Stimulated activated naive CD4-positive, alpha-beta T cell treated with Interleukin-2 at 50 U/mL for 16 hours (primary cell): ENCODE results near the gene IGSF8.

Experiments used
- DNase-seq: peaks from one replicate; lab custom pipeline; 2025; lab: John Stamatoyannopoulos, UW

IGSF8 gene, protein sequence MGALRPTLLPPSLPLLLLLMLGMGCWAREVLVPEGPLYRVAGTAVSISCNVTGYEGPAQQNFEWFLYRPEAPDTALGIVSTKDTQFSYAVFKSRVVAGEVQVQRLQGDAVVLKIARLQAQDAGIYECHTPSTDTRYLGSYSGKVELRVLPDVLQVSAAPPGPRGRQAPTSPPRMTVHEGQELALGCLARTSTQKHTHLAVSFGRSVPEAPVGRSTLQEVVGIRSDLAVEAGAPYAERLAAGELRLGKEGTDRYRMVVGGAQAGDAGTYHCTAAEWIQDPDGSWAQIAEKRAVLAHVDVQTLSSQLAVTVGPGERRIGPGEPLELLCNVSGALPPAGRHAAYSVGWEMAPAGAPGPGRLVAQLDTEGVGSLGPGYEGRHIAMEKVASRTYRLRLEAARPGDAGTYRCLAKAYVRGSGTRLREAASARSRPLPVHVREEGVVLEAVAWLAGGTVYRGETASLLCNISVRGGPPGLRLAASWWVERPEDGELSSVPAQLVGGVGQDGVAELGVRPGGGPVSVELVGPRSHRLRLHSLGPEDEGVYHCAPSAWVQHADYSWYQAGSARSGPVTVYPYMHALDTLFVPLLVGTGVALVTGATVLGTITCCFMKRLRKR

DNA sequence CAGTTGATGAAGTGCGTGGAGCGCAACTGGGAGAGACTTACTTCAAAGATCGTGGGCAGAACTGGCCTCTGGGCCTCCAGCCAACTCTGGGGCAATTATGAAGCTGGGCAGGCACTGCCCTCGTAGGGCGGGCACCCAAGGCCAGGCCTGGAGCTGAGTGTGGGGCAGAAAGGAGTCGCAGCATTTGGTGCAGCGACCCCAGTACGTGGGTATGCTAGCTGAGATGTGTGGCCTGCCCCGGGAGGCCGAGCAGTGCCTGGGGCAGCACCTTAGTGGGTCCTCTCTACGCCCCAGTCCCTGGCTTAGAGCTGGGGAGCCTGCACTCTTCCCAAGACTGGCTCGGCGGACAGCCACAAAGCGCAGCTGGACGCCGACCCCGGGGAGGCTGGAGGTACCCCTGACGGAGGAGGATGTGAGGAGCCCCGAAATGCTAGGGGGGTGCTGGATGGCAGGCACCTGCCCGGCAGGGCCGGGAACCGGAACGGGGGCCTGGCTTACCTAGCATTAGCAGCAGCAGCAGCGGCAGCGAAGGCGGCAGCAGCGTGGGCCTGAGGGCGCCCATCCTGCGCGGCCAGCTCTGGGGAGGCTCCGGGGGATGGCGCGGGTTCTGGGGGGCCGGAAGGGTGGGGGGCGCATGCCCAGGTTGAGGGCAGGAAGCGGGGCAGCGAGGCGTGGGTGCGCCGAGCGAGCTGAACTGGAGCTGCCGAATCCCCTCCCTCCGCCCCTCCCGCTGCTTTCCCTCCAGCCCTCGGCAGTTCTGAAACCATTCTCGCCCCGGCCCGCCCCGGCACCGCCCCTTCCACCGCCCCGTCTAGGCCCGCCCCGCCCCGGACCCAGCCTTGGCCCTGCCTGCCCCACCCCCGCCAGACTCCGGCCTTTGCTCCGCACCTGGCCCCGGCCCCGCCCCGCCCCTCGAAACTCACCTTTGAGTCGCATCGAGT, at the start of gene IGSF8:
IGSF8 (minus strand) TSS at position 709 of the 941 bp plus-strand sequence; CDS start at position 562, 147 bp downstream.
- no peak for DNase-seq

DNA sequence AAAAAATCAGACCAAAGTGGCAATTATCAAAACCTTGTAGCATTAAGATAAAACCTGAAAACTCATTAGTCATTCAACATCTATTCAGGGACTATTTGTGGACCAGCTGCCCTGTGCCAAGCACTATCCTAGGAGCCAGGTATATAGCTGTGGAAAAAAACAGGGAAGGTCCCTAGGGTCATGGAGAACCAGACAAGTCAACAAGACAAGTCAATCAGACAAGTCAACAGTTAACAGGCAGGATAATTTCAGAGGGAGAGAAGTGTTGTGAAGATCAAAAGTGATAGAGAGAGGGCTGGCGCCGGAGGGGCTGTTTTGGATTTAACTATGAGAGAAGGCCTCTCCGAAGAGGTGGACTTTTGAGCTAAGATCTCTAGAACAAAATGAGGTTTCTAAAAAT, 49.7 kb upstream of the IGSF8 start:
- no peak for DNase-seq

DNA sequence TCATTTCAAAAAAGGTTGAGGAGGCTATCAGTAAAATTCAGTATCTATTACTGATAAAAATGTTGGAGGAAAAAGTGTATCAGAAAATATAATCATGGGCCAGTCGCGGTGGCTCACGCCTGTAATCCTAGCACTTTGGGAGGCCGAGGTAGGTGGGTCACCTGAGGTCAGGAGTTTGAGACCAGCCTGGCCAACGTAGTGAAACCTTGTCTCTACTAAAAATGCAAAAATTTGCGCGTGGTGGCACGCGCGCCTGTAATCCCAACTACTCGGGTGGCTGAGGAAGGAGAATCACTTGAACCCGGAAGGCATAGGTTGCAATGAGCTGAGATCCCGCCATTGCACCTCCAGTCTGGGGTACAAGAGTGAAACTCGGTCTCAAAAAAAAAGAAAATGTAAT, 47.7 kb upstream of the IGSF8 start:
- DNase-seq, result no peak

DNA sequence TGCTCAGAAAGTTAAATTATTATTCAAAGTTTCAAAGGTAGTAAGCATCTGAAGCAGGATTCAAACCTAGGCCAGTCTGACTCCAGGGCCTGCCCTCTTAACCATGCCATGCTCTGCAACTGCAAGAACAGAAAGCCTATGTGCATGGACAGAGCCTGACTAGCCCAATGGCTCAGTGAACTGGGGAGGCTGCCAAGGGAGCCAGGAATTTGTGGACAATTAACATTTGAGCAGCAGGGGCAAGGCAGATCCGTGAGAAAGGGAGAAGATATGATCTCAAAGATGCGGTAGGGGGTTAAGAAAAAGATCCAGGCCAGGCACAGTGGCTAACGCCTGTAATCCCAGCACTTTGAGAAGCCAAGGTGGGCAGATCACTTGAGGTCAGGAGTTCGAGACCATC, 46.5 kb upstream of the IGSF8 start:
- DNase-seq, result no peak

DNA sequence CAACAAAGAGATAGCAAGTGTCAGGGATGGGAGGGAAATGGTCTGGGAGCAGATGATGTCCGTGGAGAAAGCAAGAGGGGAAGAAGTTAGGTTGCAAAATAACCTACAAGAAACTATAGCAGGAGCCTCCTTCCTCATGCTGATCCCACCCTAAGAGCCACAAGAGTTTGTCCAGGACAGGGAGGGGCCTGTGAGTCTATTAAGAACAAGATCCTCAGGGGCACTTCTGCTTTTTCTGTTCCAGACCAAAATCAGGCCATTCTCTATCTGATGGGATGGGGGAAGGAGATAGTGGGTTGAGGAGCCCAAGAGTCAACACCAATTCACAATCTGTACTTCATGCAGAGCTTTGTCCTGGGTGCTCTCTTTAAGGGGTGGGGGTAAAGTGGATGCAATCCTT, 45.3 kb upstream of the IGSF8 start:
- no peak for DNase-seq

DNA sequence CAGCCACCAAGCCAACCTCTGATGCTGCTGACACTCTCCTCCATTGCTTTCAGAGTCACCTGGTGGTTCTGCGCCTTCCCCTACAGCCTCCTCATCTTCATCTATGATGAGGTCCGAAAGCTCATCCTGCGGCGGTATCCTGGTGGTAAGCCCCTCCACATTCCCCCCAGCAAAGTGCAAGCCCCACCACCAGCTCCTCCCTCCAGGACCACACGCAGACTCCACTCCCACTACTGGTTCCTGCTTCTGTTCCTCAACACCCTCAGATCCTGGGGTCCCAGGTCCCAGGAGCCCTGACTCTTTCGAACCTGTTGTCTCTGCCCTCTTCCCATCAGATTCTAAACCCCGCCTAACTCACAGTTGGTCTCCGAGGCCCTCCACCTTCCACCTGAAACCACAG, 41.4 kb upstream of the IGSF8 start:
- DNase-seq, result no peak

DNA sequence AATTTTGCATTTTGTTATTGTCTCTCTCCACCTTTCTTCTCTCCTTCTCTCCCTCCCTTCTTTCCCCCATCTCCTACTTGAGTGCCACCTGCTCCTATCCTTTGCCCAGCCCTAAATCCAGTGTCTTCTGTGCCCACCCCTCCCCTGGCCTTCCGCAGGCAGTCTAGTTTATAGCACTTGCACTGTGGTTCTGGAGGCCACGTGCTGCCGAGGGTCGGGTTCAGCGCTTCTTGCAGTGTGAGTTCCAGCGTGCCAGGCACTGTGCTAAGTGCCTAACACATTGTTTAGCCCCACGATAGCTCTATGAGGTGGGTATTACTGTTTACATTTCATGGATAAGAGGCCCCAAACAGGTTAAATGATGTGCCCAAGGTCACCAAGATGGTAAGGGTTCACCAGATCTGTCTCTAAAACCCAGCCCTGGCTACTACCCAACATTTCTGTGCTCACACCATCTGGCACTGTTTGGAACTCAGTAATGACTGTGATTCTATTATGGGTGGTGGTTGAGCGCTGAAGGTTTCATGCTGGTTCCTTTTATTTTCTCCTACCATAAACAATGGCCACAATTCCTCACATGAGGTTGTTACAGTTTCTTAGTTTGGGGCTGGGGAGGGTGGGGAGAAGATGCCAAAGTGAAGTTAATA, 38.9 kb upstream of the IGSF8 start:
- DNase-seq, result no peak

DNA sequence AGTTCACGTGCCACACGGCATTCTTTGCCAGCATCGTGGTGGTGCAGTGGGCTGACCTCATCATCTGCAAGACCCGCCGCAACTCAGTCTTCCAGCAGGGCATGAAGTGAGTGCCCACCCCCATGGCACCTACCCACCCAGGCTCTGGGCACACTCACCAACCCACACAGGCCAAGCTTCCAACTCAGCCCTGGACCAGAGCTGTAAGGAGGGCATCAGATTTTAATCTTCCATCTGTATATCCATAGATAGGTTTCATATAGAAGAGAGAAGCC, 38.4 kb upstream of the IGSF8 start:
- DNase-seq, result no peak

DNA sequence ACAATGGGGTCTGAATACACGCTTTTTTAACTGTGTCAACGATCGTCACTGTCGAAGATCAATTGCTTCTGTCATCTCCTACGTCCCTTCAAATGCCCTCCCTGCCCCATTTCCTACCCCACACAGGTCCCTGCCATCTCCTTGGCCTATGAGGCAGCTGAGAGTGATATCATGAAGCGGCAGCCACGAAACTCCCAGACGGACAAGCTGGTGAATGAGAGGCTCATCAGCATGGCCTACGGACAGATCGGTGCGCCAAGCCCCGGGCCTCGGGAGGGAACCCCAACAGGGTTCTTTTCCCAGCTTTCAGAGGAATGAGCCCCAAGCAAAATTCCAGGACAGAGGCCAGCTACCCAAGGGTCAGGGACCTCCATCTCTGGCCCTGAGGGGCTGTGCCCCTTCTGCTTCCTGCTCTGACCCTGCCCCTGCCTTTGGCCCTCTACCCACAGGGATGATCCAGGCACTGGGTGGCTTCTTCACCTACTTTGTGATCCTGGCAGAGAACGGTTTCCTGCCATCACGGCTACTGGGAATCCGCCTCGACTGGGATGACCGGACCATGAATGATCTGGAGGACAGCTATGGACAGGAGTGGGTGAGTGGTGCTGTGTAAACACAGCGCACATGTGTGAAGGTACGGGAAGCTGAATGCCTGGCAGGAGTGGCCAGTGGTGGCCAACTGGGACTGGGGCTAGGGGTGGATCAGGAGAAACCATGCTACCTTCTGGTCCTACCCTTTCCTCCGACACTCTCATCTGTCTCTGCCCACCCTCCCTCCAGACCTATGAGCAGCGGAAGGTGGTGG, 37.9 kb upstream of the IGSF8 start:
- no peak for DNase-seq

DNA sequence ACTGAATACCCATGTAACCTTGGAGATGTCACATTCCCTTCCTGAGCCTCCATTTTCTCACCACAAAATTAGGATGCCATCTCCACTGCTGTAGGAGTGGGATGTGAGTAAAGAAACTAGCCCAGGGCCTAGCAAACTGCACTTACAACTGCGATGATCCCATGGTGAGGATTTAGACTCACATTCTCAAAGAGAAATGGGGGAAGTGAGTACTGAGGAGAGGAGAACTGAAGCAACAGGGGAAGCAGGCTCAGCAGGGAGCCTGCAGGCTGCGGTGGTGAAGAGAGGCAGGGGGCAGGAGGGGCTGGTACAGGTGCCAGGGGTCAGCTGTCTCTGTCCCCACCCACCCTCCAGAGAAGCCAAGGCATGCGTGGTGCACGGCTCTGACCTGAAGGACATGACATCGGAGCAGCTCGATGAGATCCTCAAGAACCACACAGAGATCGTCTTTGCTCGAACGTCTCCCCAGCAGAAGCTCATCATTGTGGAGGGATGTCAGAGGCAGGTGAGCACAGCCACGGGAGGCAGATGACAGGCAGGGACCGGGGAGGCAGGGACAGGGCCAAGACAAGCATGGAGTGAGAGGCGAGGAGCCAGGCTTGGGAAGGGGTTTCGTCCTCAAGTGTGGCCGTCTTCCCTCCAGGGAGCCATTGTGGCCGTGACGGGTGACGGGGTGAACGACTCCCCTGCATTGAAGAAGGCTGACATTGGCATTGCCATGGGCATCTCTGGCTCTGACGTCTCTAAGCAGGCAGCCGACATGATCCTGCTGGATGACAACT, 36.6 kb upstream of the IGSF8 start:
- DNase-seq, result no peak

DNA sequence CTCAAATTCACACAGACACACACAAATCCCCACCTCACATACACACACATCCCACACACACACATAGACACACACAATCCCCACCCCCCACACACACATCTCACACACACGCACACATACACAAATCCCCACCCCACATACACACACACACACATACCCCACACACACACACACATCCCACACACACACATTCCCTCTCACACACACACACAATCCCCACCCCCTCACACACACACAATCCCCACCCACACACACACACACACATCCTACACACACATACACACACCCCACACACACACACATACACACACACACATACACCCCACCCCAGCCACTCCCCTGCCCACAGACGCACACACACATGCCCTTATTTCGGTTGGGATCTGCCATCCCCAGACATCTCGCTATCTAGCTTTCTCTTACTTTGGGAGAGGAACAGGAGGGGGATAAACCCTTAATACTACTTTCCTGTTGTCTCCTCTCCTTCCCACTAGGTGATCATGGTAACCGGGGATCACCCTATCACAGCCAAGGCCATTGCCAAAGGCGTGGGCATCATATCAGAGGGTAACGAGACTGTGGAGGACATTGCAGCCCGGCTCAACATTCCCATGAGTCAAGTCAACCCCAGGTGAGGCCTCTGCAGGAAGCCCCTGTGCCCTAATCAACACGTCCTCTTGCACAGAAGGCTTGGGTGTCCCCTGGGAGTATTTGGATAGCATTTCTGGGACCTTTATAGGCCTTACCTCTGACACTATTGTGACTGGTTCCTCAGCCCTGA, 35.8 kb upstream of the IGSF8 start:
- DNase-seq, result no peak

DNA sequence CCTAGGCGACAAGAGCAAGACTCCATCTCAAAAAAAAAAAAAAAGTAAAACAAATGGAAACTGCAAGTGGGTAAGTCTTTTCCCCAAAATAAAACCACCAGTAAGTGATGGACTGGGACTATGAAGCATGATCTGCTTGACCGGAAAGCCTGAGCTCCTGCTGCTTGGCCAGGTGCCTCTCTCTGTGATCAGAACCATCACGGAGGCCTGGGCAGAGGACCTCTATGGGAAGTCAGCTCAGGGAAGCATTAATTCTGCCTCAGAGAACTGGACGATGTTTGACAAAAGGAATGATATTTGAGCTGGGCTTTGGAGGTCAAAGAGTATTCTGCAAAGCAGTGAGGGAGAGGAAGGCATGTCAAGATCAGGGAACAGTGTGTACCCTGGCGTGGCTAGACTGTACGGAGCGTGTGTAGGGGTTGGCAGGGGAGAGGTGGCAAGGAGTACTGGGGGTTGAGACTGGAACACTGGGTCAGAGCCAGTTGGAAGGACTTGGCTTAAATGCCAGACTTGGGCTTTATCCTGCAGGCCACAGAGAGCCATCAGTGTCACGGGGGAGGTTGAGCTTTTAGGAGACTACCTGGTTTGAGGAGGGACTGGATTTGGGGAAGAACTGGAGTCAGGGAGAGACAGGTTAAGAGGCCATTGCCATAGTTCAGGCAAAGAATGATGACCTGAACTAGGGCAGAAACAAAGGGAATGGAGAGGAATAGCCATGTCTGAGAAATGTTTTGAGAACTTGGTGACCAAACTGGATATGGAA, 33.6 kb upstream of the IGSF8 start:
- DNase-seq, result no peak

DNA sequence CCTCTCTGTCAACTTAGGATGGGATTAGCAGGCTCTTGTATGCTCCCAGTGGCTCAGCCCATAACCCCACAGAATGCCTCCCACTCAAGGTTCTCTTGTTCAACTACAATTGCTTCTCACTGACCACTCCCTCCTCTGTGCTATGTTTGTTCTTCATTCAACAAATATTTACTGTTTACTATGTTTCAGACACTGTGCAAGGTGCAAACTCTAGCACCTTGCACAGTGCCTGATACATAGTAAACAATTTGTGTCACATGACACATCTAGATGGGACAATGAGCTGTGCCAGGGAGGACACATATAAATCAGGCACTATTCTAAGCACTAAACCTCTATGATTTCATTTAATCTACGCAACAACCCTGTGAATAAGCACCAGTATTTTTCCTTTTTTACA, 32.5 kb upstream of the IGSF8 start:
- DNase-seq, result no peak

DNA sequence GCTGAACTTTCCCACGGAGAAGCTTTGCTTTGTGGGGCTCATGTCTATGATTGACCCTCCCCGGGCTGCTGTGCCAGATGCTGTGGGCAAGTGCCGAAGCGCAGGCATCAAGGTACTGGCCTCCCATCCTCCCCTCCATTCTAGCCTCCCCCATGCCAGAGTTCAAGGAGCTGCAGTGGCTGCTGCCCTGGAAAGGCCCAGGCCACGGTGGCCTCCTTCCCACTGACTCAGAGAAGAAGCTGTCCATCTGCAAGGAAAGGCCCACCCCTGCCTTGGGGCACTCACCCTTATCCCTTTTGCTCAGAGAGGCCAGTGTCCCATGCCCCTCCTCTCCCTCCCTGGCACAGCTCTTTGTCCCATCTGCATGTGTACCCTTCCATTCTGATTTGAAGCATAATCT, 32.1 kb upstream of the IGSF8 start:
- no peak for DNase-seq

DNA sequence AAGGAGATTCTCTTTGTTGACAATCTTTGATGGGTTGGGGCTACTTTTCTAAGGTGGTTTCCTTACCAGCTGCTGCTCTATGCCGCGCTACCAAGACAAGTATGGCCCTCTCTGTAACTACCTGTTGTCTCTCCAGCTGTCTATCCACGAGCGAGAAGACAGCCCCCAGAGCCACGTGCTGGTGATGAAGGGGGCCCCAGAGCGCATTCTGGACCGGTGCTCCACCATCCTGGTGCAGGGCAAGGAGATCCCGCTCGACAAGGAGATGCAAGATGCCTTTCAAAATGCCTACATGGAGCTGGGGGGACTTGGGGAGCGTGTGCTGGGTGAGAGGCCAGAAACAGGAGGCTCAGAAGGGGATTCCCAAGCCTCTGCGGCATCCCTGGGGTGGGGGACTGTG, 31.5 kb upstream of the IGSF8 start:
- no peak for DNase-seq

DNA sequence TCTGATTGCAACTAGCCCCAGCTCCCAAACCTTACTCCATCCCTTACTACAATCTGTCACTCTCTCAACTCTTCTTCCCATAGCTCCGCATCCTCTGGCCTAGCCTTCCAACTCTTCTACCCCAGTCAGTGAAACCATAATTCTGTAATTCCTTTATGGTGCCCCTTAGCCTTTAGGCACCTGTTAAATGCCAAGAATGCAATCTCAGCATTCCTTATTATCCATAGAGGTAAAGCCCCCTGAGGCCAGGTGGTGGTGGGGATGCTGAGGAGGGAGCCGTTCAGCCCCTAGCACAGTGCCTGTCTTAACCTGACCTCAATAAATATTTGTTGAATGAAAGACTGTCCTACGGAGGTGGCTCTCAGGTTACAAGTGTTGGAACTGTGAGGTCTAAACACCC, 31.1 kb upstream of the IGSF8 start:
- no peak for DNase-seq

DNA sequence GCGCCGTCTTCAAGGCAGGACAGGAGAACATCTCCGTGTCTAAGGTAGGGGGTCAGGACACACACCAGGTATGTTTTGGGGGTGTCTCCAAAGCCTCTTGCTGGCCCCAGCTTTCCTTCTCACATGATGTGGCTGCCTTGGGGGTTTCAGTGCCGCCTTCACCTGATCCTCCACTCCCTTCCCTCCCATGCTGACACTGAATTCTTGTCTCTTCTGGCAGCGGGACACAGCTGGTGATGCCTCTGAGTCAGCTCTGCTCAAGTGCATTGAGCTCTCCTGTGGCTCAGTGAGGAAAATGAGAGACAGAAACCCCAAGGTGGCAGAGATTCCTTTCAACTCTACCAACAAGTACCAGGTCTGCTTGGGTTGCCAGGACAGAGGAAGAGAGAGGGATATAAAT, 30.6 kb upstream of the IGSF8 start:
- DNase-seq, result no peak

DNA sequence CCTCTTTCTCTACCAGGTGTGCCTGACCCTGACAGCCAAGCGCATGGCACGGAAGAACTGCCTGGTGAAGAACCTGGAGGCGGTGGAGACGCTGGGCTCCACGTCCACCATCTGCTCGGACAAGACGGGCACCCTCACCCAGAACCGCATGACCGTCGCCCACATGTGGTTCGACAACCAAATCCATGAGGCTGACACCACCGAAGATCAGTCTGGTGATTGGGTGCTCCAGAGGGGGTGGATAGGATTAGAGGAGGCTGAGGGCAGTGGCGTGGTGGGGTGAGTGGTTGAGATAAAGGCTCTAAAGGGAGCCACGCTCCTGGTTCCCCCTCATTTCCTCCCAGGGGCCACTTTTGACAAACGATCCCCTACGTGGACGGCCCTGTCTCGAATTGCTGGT, 30.2 kb upstream of the IGSF8 start:
- DNase-seq, result no peak

DNA sequence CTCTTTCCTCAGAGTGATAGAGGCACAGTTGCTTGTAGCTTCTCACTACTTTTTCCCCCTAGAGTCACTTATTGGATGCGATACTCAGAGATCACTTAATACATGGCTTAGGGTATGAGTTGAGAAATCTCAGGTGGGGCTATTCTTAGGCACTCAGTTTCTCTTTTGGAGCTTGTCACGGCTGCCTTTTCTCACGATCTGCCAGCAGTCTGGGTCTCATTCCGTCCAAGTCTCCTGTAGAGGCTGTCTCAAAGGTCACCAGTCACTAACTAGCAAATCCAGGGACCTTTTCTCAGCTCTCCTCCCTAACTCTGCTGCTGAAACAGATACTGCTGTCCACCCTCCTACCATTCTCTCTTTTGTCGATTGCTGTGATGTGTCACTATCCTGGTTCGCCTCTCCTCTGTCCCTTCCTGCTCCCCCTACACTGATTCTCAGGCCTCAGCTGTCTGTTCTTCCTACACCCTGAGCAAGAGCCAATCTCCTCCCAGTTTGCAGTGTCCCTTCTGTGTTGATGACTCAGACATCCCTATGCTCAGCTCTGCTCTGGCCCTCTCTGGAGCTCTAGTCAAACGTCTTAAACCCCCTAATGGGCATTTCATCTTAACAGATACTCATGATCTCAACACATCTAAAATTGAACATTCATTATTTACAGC, 29.6 kb upstream of the IGSF8 start:
- no peak for DNase-seq
